Measurements from ENCODE around the gene CREBZF. TPM values are rescaled to one million over a fixed set of nuclear protein-coding genes. Genes with fewer than 3 reads are reported as not detected.

The CREBZF gene
- polyA plus RNA-seq, 1 experiment, result 15.4 TPM

DNA sequence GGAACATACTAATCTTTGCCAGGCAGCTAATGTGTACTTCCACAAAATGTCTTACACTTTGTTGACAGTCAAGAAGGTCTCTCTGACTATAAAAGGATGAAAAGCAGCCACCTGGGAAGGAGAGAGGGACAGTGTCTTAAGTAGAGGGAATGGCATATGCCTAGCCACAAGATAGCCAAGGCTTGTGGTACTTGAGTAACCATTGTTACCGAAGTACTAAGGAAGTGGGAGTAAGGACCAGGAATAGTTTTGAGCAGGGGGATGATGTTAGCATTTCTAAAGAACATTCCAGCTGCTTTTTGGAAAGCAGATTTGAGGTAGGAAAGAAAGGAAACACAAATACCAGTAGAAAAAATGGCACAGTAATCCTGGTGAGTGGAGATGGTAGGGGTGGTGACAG lies 13.8 kb downstream of the CREBZF start:
- ChIA-PET POLR2A (no interaction called here), CTCF (no interaction called here)
- no peak overlapping the region for H3K4me3 ChIP-seq (ENCODE audit: low read depth, low read length)
- no peaks in the 10 kb centered on the region for H3K27me3 ChIP-seq (ENCODE audit: control insufficient read depth, insufficient read depth, low read length)
- TF ChIP-seq, protein P1, sequence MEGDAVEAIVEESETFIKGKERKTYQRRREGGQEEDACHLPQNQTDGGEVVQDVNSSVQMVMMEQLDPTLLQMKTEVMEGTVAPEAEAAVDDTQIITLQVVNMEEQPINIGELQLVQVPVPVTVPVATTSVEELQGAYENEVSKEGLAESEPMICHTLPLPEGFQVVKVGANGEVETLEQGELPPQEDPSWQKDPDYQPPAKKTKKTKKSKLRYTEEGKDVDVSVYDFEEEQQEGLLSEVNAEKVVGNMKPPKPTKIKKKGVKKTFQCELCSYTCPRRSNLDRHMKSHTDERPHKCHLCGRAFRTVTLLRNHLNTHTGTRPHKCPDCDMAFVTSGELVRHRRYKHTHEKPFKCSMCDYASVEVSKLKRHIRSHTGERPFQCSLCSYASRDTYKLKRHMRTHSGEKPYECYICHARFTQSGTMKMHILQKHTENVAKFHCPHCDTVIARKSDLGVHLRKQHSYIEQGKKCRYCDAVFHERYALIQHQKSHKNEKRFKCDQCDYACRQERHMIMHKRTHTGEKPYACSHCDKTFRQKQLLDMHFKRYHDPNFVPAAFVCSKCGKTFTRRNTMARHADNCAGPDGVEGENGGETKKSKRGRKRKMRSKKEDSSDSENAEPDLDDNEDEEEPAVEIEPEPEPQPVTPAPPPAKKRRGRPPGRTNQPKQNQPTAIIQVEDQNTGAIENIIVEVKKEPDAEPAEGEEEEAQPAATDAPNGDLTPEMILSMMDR (IDR thresholded peaks at IDR 0.05; ENCODE audit: insufficient read depth, low read depth, low read length), result no peak
- no peak for DNase-seq (ENCODE audit: low read depth)
- no peaks in the 10 kb centered on the region for H3K36me3 ChIP-seq (ENCODE audit: control insufficient read depth, insufficient read depth, low read length)

DNA sequence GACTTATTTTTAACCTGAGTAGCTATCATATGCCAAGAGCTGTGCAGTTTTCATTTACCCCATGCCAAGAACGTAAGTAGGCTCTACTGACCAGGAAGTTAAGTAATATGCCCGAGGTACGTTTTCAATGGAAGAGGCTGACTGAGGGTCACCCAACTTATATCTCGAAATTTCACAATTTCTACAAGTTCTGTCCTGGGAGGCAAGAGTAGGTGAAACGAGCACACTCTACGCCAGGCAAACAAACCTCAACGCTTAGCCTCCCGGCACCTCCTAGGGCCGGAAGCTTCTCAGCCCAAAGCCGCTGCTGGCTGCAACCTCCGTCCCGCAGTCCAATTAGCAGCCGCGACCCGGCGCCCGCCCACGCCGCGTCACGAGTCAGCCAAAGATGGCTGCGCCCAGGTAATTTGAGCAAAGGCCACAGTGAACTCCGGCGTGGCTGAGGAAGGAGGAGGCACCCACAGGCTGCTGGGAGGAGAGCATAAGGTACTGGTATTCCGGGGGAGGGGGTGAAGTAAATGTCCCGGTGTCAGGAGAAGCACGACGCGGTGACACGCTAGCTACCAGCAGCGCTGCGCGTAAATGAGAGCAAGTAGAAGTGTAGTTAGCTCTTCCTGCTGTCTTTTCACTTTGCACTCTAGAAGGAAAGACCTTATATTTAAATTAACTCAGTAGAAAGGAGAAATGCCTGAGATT lies 17.2 kb downstream of the CREBZF start, which contains the start of gene TMEM126A:
TMEM126A (plus strand) TSS at position 364 of the 696 bp plus-strand sequence. CDS start 2,289 bp downstream, outside the sequence.
- ChIA-PET CTCF (interaction anchor here (0.5 to 0.9 kb wide), 2 partner anchors 53 to 208 kb away, joined by 3 to 4 read pairs; partner anchors contain the start of gene CCDC83), POLR2A (interaction anchor here (0.6 to 1.2 kb wide), 3 partner anchors 10 to 615 kb away, joined by 3 to 7 read pairs (median 4); partner anchors contain the start of gene TMEM126B)
- H3K4me3 ChIP-seq (ENCODE audit: low read depth, low read length), result peak within 1 kb of the TSS; percentile 86
- no peaks in the 10 kb centered on the region for H3K27me3 ChIP-seq (ENCODE audit: control insufficient read depth, insufficient read depth, low read length)
- TF ChIP-seq, protein P1 (IDR thresholded peaks at IDR 0.05; ENCODE audit: insufficient read depth, low read depth, low read length), result no peak
- no peaks in the 10 kb centered on the region for H3K36me3 ChIP-seq (ENCODE audit: control insufficient read depth, insufficient read depth, low read length)
- no peak for DNase-seq (ENCODE audit: low read depth)

DNA sequence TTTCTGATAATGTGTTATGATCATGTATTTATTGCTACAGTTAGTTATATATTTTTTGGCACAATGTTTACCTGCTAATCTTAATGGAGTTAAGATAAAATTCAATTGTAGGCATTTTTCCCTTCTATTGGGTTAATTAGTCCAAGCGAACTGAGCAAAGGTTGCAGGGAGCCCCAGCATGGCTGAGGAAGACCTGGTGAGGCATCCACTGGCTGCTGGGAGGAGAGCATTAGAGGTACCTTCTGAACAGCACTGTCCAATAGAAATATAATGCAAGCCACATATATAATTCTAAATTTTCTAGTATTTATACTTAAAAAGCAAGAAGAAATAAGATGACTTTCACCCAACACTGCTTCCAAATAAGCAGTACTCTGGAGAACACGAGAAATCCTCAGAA lies 17.9 kb downstream of the CREBZF start:
- no peak for DNase-seq (ENCODE audit: low read depth)
- Histone ChIP-seq H3K36me3 (ENCODE audit: control insufficient read depth, insufficient read depth, low read length) (no peaks in the 10 kb centered on the region), H3K4me3 (ENCODE audit: low read depth, low read length) (peak overlapping the region; percentile 86), H3K27me3 (ENCODE audit: control insufficient read depth, insufficient read depth, low read length) (no peaks in the 10 kb centered on the region)
- CTCF ChIA-PET, result no interaction called here
- POLR2A ChIA-PET, result interaction anchor here (0.6 to 1.2 kb wide), 2 partner anchors 9 to 19 kb away, joined by 3 to 4 read pairs; partner anchors contain the start of gene TMEM126B
- TF ChIP-seq, protein P1 (IDR thresholded peaks at IDR 0.05; ENCODE audit: insufficient read depth, low read depth, low read length), result no peak

DNA sequence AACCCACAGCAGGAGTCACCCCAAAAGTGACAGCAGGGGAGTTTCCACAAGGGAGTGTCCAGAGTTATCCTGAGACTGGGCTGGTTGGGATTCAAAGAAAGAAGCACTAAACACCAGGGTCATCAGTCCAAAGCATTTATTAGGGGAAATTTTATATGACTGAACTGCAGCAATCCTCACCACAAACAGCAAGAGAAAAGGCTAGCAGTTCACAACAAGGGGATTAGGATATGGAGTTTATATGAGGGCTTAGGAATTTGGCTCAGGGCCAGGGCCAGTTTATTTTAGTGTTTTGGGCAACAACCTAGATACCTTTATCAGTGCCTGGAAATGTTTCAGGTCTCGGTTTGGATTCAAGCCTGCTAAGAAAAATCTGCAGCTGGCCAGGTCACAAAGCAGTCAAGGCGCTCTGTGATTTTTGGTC lies 21.7 kb downstream of the CREBZF start:
- DNase-seq (ENCODE audit: low read depth), result no peak
- Histone ChIP-seq H3K36me3 (ENCODE audit: control insufficient read depth, insufficient read depth, low read length) (no peaks in the 10 kb centered on the region), H3K4me3 (ENCODE audit: low read depth, low read length) (no peak overlapping the region), H3K27me3 (ENCODE audit: control insufficient read depth, insufficient read depth, low read length) (no peaks in the 10 kb centered on the region)
- TF ChIP-seq, protein P1 (IDR thresholded peaks at IDR 0.05; ENCODE audit: insufficient read depth, low read depth, low read length), result no peak
- ChIA-PET POLR2A (no interaction called here), CTCF (no interaction called here)

DNA sequence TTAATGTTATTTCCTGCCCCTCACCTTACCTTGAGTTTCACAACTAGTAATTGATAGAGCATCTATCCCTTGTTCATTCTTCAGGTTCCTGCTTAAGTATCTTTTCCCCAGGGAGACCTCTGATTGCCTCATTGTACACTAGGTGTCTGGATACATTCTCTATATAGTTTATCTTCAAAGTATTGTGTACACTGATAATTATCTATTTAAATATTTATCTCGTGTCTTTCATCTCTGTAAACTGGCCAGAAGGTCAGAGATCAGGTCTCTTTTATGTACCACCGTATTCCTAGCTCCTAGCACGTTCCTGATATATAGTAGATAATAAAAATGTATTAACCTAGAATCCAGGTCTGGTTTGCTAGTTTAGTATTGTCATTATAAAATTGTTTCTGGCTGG lies 30.2 kb downstream of the CREBZF start:
- no peak overlapping the region for H3K4me3 ChIP-seq (ENCODE audit: low read depth, low read length)
- DNase-seq (ENCODE audit: low read depth), result no peak
- POLR2A ChIA-PET, result no interaction called here
- TF ChIP-seq, protein P1 (IDR thresholded peaks at IDR 0.05; ENCODE audit: insufficient read depth, low read depth, low read length), result no peak
- H3K27me3 ChIP-seq (ENCODE audit: control insufficient read depth, insufficient read depth, low read length), result no peaks in the 10 kb centered on the region
- no peaks in the 10 kb centered on the region for H3K36me3 ChIP-seq (ENCODE audit: control insufficient read depth, insufficient read depth, low read length)
- CTCF ChIA-PET, result interaction anchor here (0.7 kb wide), 1 partner anchor 220 kb away, joined by 3 read pairs; the partner anchor contains the start of gene CCDC83

Data from BJ (cell line).